ENCODE results near the gene EDRF1. TPM values are rescaled to one million over a fixed set of nuclear protein-coding genes. Genes with fewer than 3 reads are reported as not detected.

The EDRF1 gene
- total and polyA plus RNA-seq, 2 donors (not counting 1 experiment from before 2014, with no cell fraction given) = 26.1 to 63.0 TPM

DNA sequence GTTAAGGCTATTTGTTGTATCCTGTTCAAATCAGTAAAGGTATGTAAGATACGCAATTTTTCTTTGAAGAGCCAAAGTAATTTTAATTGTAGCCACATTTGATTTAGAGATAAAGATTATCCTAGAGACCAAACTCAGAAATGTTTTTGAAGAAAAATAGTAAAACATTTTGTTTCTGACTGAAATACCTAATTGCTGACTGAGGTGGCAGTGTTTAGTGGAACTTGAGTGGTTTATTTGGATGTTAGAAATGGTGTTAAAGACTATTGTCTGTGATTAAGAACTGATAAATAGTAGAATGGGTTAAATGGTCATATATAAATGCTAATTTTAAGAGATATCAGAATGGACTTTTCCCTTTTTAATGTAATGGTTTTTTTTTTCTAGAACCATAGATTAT, 15.3 kb downstream of the EDRF1 start:
- intact Hi-C loops (cut with micrococcal nuclease) = no loop called here
- H3K27ac ChIP-seq (ENCODE audit: low read length in 2 of 2) = no peak overlapping the region
- H2AFZ ChIP-seq (ENCODE audit: insufficient read depth, low read depth, low read length, poor library complexity, severe bottlenecking) = no peak overlapping the region
- H3K27me3 ChIP-seq (replicated peaks in 1 of 4; ENCODE audit: control extremely low read depth in 1 of 4, control insufficient read depth in 3 of 4, insufficient read depth in 4 of 4, low read length in 3 of 4) = no peaks in the 10 kb centered on the region
- Mint-ChIP-seq H3K27me3 (no peaks in the 10 kb centered on the region), H3K4me3 (no peak overlapping the region), H3K27ac (no peak overlapping the region), H3K9me3 (ENCODE audit: insufficient read depth) (no peaks in the 10 kb centered on the region), H3K4me1 (no peaks in the 10 kb centered on the region)
- H3K4me1 ChIP-seq (ENCODE audit: control insufficient read depth in 2 of 2, insufficient read depth in 2 of 2, low read length in 2 of 2) = no peaks in the 10 kb centered on the region
- no peak for ATAC-seq (ENCODE audit: low read depth)
- H3K36me3 ChIP-seq (replicated peaks in 1 of 2; ENCODE audit: control extremely low read depth in 1 of 2, control insufficient read depth in 1 of 2, extremely low read depth in 1 of 2, insufficient read depth in 2 of 2, low read length in 1 of 2) = peaks cover 27 to 94% of the 10 kb centered on the region in 2 experiments
- ChIA-PET CTCF (no interaction called here), POLR2A (no interaction called here)
- no peak overlapping the region for H3K9ac ChIP-seq (ENCODE audit: low read length)
- no peak for TF ChIP-seq EZH2 (IDR thresholded peaks at IDR 0.05; ENCODE audit: borderline replicate concordance, insufficient read depth, low read depth, low read length, poor library complexity, severe bottlenecking)
- TF ChIP-seq, protein P1, sequence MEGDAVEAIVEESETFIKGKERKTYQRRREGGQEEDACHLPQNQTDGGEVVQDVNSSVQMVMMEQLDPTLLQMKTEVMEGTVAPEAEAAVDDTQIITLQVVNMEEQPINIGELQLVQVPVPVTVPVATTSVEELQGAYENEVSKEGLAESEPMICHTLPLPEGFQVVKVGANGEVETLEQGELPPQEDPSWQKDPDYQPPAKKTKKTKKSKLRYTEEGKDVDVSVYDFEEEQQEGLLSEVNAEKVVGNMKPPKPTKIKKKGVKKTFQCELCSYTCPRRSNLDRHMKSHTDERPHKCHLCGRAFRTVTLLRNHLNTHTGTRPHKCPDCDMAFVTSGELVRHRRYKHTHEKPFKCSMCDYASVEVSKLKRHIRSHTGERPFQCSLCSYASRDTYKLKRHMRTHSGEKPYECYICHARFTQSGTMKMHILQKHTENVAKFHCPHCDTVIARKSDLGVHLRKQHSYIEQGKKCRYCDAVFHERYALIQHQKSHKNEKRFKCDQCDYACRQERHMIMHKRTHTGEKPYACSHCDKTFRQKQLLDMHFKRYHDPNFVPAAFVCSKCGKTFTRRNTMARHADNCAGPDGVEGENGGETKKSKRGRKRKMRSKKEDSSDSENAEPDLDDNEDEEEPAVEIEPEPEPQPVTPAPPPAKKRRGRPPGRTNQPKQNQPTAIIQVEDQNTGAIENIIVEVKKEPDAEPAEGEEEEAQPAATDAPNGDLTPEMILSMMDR (IDR thresholded peaks at IDR 0.05) = no peak
- DNase-seq = no peak
- H3K79me2 ChIP-seq (ENCODE audit: control insufficient read depth, insufficient read depth, low read length) = no peaks in the 10 kb centered on the region
- no CpG with 5 or more reads among the region's 1 CpG for WGBS (ENCODE audit: insufficient coverage)
- no peaks in the 10 kb centered on the region for H4K20me1 ChIP-seq (ENCODE audit: control insufficient read depth, insufficient read depth, low read length, poor library complexity, severe bottlenecking)
- no peak overlapping the region for H3K4me2 ChIP-seq (replicated peaks; ENCODE audit: low read depth, low read length, poor library complexity, severe bottlenecking)
- H3K4me3 ChIP-seq (ENCODE audit: control extremely low read depth in 1 of 5, extremely low read depth in 1 of 5, insufficient read depth in 1 of 5, low read depth in 2 of 5, low read length in 4 of 5) = no peak overlapping the region
- no peaks in the 10 kb centered on the region for H3K9me3 ChIP-seq (ENCODE audit: control extremely low read depth in 1 of 3, control insufficient read depth in 2 of 3, insufficient read depth in 1 of 3, low read length in 2 of 3)

DNA sequence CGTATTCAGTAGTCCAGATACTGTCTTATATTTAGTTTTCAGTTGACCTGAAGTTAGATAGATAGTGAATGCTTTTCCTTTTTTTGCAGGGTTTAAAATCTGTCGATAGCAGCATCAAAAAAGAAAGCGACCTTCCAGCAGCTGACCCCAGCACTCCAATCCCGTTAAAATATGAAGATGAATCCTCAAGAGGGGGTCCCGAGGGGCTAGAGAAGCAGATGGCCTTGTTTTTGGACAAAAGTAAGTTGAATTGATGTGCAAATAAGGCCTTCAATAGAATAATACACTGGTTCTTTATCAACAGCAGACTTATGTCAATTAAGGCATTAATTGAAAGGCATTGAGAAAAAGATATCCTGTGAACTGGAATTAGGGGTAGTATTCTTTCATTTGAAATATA, 18.7 kb downstream of the EDRF1 start:
- Mint-ChIP-seq H3K4me1 (no peaks in the 10 kb centered on the region), H3K4me3 (no peak overlapping the region), H3K27me3 (no peaks in the 10 kb centered on the region), H3K27ac (no peak overlapping the region), H3K9me3 (ENCODE audit: insufficient read depth) (no peaks in the 10 kb centered on the region)
- intact Hi-C loops (cut with micrococcal nuclease) = no loop called here
- ChIA-PET CTCF (no interaction called here), POLR2A (no interaction called here)
- Histone ChIP-seq H3K9ac (ENCODE audit: low read length) (no peak overlapping the region), H2AFZ (ENCODE audit: insufficient read depth, low read depth, low read length, poor library complexity, severe bottlenecking) (no peak overlapping the region), H4K20me1 (ENCODE audit: control insufficient read depth, insufficient read depth, low read length, poor library complexity, severe bottlenecking) (no peaks in the 10 kb centered on the region), H3K36me3 (replicated peaks in 1 of 2; ENCODE audit: control extremely low read depth in 1 of 2, control insufficient read depth in 1 of 2, extremely low read depth in 1 of 2, insufficient read depth in 2 of 2, low read length in 1 of 2) (peaks cover 8 to 90% of the 10 kb centered on the region in 2 experiments), H3K79me2 (ENCODE audit: control insufficient read depth, insufficient read depth, low read length) (no peaks in the 10 kb centered on the region), H3K9me3 (ENCODE audit: control extremely low read depth in 1 of 3, control insufficient read depth in 2 of 3, insufficient read depth in 1 of 3, low read length in 2 of 3) (no peaks in the 10 kb centered on the region), H3K4me1 (ENCODE audit: control insufficient read depth in 2 of 2, insufficient read depth in 2 of 2, low read length in 2 of 2) (no peaks in the 10 kb centered on the region), H3K27ac (ENCODE audit: low read length in 2 of 2) (no peak overlapping the region), H3K4me2 (replicated peaks; ENCODE audit: low read depth, low read length, poor library complexity, severe bottlenecking) (no peak overlapping the region), H3K27me3 (replicated peaks in 1 of 4; ENCODE audit: control extremely low read depth in 1 of 4, control insufficient read depth in 3 of 4, insufficient read depth in 4 of 4, low read length in 3 of 4) (no peaks in the 10 kb centered on the region), H3K4me3 (ENCODE audit: control extremely low read depth in 1 of 5, extremely low read depth in 1 of 5, insufficient read depth in 1 of 5, low read depth in 2 of 5, low read length in 4 of 5) (no peak overlapping the region)
- TF ChIP-seq EZH2 (IDR thresholded peaks at IDR 0.05; ENCODE audit: borderline replicate concordance, insufficient read depth, low read depth, low read length, poor library complexity, severe bottlenecking) = no peak
- TF ChIP-seq, protein P1 (IDR thresholded peaks at IDR 0.05) = no peak
- DNase-seq = no peak
- ATAC-seq (ENCODE audit: low read depth) = no peak
- no CpG with 5 or more reads among the region's 5 CpGs for WGBS (ENCODE audit: insufficient coverage)

Data from B cell (primary cell).